ENCODE data around the gene BHMT. TPM values are rescaled to one million over a fixed set of nuclear protein-coding genes. Genes with fewer than 3 reads are reported as not detected.
"Not testable (repeated sequence)": the region's sequence is repeated elsewhere in the genome, so short reads cannot be mapped to it uniquely, and the experiment has no call there.

The BHMT gene
- polyA plus RNA-seq, 1 donor = 0.15 TPM

DNA sequence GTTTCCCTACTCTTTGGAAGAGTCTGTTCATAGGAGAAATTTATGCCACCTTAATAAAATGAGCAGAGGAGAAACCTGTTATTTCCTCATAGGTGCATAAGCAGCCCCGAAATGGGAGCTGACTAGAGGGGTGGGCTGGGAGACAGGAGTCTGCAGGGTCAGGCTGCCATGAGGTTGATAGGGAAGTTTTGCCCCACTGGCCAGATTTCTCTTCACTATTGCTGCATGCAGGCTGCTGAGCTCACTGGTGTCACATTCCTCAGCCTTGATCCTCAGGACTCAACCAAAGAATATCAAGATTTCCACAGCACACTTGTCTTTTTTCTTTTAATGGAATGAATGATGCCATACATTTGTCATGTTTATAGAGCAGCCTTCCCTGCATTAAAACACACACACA lies 60.7 kb downstream of the BHMT start:
- no peak for DNase-seq (ENCODE audit: low read depth)

DNA sequence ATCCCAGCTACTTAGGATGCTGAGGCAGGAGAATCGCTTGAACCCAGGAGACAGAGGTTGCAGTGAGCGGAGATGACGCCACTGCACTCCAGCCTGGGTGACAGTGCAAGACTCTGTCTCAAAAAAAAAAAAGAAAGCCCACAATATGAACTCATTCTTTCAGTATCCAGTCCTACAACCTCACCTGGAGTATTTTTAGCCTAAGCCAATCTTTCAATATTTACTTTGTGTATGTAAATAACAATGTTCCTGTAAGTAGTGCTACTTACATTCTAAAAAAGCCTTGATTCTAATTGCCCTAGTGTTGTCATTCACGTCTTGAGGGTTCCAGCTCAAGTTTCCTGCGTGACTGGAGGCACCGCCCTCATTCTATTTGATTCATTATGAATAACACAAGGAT lies 62.0 kb downstream of the BHMT start:
- no peak for DNase-seq (ENCODE audit: low read depth)

GRCh38 chr5:79180449-79180848 lies 68.8 kb downstream of the BHMT start:
- DNase-seq (ENCODE audit: low read depth) = not testable (repeated sequence)

- DNase-seq (ENCODE audit: low read depth) = no peak
Measured at GRCh38 chr5:79181419-79182022, 69.9 kb downstream of the BHMT start.

Other genes starting within 250 kb of the BHMT start
- 18.4 TPM for gene ARSB, start 126.5 kb upstream of the BHMT start, polyA plus RNA-seq (ENCODE audit: insufficient read length)
- gene DMGDH, start 42.1 kb upstream of the BHMT start, polyA plus RNA-seq (ENCODE audit: insufficient read length) = 1.9 TPM
- gene BHMT2, start 42.0 kb upstream of the BHMT start, polyA plus RNA-seq (ENCODE audit: insufficient read length) = 3.0 TPM
- gene JMY, start 124.3 kb downstream of the BHMT start, polyA plus RNA-seq (ENCODE audit: insufficient read length) = 9.5 TPM

Data from forelimb muscle (tissue), 1 donor.